ENCODE results near the gene CCNJL.
"Not testable (repeated sequence)": the region's sequence is repeated elsewhere in the genome, so short reads cannot be mapped to it uniquely, and the experiment has no call there.

Gene CCNJL

GRCh38 chr5:160349935-160350303 is 37.6 kb upstream of the CCNJL start:
- H3K27me3 ChIP-seq (ENCODE audit: control insufficient read depth in 1 of 2, insufficient read depth in 2 of 2, low read length in 2 of 2): no peaks in the 10 kb centered on the region
- H3K36me3 ChIP-seq (ENCODE audit: insufficient read depth, low read length): peaks cover 5% of the 10 kb centered on the region
- no peak overlapping the region for H3K4me3 ChIP-seq (ENCODE audit: low read depth in 1 of 2, low read length in 2 of 2)
- H3K9ac ChIP-seq (ENCODE audit: low read length): no peak overlapping the region
- H3K4me1 ChIP-seq (ENCODE audit: insufficient read depth, low read length): no peaks in the 10 kb centered on the region
- no peaks in the 10 kb centered on the region for H3K9me3 ChIP-seq (ENCODE audit: low read length)
- H3K27ac ChIP-seq (ENCODE audit: low read depth, low read length): no peak overlapping the region

- H3K9ac ChIP-seq (ENCODE audit: low read length): no peak overlapping the region
- H3K27me3 ChIP-seq (ENCODE audit: control insufficient read depth in 1 of 2, insufficient read depth in 2 of 2, low read length in 2 of 2): no peaks in the 10 kb centered on the region
- no peaks in the 10 kb centered on the region for H3K9me3 ChIP-seq (ENCODE audit: low read length)
- H3K27ac ChIP-seq (ENCODE audit: low read depth, low read length): no peak overlapping the region
- no peaks in the 10 kb centered on the region for H3K4me1 ChIP-seq (ENCODE audit: insufficient read depth, low read length)
- peaks cover 5% of the 10 kb centered on the region for H3K36me3 ChIP-seq (ENCODE audit: insufficient read depth, low read length)
- no peak overlapping the region for H3K4me3 ChIP-seq (ENCODE audit: low read depth in 1 of 2, low read length in 2 of 2)
Measured at GRCh38 chr5:160349249-160349934, 37.0 kb upstream of the CCNJL start.

GRCh38 chr5:160348080-160348479 is 35.7 kb upstream of the CCNJL start:
- Histone ChIP-seq H3K27ac (ENCODE audit: low read depth, low read length) (no peak overlapping the region), H3K4me1 (ENCODE audit: insufficient read depth, low read length) (no peaks in the 10 kb centered on the region), H3K27me3 (ENCODE audit: control insufficient read depth in 1 of 2, insufficient read depth in 2 of 2, low read length in 2 of 2) (no peaks in the 10 kb centered on the region), H3K4me3 (ENCODE audit: low read depth in 1 of 2, low read length in 2 of 2) (no peak overlapping the region), H3K9ac (ENCODE audit: low read length) (no peak overlapping the region), H3K36me3 (ENCODE audit: insufficient read depth, low read length) (peaks cover 5% of the 10 kb centered on the region), H3K9me3 (ENCODE audit: low read length) (no peaks in the 10 kb centered on the region)

- Histone ChIP-seq H3K4me3 (ENCODE audit: low read depth in 1 of 2, low read length in 2 of 2) (no peak overlapping the region), H3K27me3 (ENCODE audit: control insufficient read depth in 1 of 2, insufficient read depth in 2 of 2, low read length in 2 of 2) (no peaks in the 10 kb centered on the region), H3K9me3 (ENCODE audit: low read length) (no peaks in the 10 kb centered on the region), H3K36me3 (ENCODE audit: insufficient read depth, low read length) (peaks cover 4% of the 10 kb centered on the region), H3K27ac (ENCODE audit: low read depth, low read length) (no peak overlapping the region), H3K9ac (ENCODE audit: low read length) (no peak overlapping the region), H3K4me1 (ENCODE audit: insufficient read depth, low read length) (no peaks in the 10 kb centered on the region)
Measured at GRCh38 chr5:160347448-160347847, 35.1 kb upstream of the CCNJL start.

GRCh38 chr5:160342413-160342941 is 30.1 kb upstream of the CCNJL start:
- Histone ChIP-seq H3K36me3 (ENCODE audit: insufficient read depth, low read length) (no peaks in the 10 kb centered on the region), H3K9me3 (ENCODE audit: low read length) (no peaks in the 10 kb centered on the region), H3K4me3 (ENCODE audit: low read depth in 1 of 2, low read length in 2 of 2) (no peak overlapping the region), H3K9ac (ENCODE audit: low read length) (no peak overlapping the region), H3K27me3 (ENCODE audit: control insufficient read depth in 1 of 2, insufficient read depth in 2 of 2, low read length in 2 of 2) (no peaks in the 10 kb centered on the region), H3K4me1 (ENCODE audit: insufficient read depth, low read length) (no peaks in the 10 kb centered on the region), H3K27ac (ENCODE audit: low read depth, low read length) (no peak overlapping the region)

GRCh38 chr5:160341309-160341870 is 29.0 kb upstream of the CCNJL start:
- Histone ChIP-seq H3K4me1 (ENCODE audit: insufficient read depth, low read length) (no peaks in the 10 kb centered on the region), H3K36me3 (ENCODE audit: insufficient read depth, low read length) (no peaks in the 10 kb centered on the region), H3K9me3 (ENCODE audit: low read length) (no peaks in the 10 kb centered on the region), H3K9ac (ENCODE audit: low read length) (no peak overlapping the region), H3K27ac (ENCODE audit: low read depth, low read length) (no peak overlapping the region), H3K4me3 (ENCODE audit: low read depth in 1 of 2, low read length in 2 of 2) (no peak overlapping the region), H3K27me3 (ENCODE audit: control insufficient read depth in 1 of 2, insufficient read depth in 2 of 2, low read length in 2 of 2) (no peaks in the 10 kb centered on the region)

GRCh38 chr5:160340513-160340912 is 28.1 kb upstream of the CCNJL start:
- not testable (repeated sequence) for H3K36me3 ChIP-seq (ENCODE audit: insufficient read depth, low read length); H3K27me3 ChIP-seq (ENCODE audit: control insufficient read depth in 1 of 2, insufficient read depth in 2 of 2, low read length in 2 of 2); H3K9ac ChIP-seq (ENCODE audit: low read length); H3K4me3 ChIP-seq (ENCODE audit: low read depth in 1 of 2, low read length in 2 of 2); H3K4me1 ChIP-seq (ENCODE audit: insufficient read depth, low read length); H3K9me3 ChIP-seq (ENCODE audit: low read length); H3K27ac ChIP-seq (ENCODE audit: low read depth, low read length)

GRCh38 chr5:160339406-160340130 is 27.2 kb upstream of the CCNJL start:
- Histone ChIP-seq H3K36me3 (ENCODE audit: insufficient read depth, low read length) (no peaks in the 10 kb centered on the region), H3K4me3 (ENCODE audit: low read depth in 1 of 2, low read length in 2 of 2) (no peak overlapping the region), H3K9me3 (ENCODE audit: low read length) (no peaks in the 10 kb centered on the region), H3K27me3 (ENCODE audit: control insufficient read depth in 1 of 2, insufficient read depth in 2 of 2, low read length in 2 of 2) (no peaks in the 10 kb centered on the region), H3K27ac (ENCODE audit: low read depth, low read length) (no peak overlapping the region), H3K9ac (ENCODE audit: low read length) (no peak overlapping the region), H3K4me1 (ENCODE audit: insufficient read depth, low read length) (no peaks in the 10 kb centered on the region)

- not testable (repeated sequence) for H3K4me1 ChIP-seq (ENCODE audit: insufficient read depth, low read length); H3K9me3 ChIP-seq (ENCODE audit: low read length); H3K27ac ChIP-seq (ENCODE audit: low read depth, low read length); H3K36me3 ChIP-seq (ENCODE audit: insufficient read depth, low read length); H3K4me3 ChIP-seq (ENCODE audit: low read depth in 1 of 2, low read length in 2 of 2); H3K9ac ChIP-seq (ENCODE audit: low read length); H3K27me3 ChIP-seq (ENCODE audit: control insufficient read depth in 1 of 2, insufficient read depth in 2 of 2, low read length in 2 of 2)
Measured at GRCh38 chr5:160334716-160335115, 22.4 kb upstream of the CCNJL start.

GRCh38 chr5:160333721-160334120 is 21.4 kb upstream of the CCNJL start:
- Histone ChIP-seq H3K9me3 (ENCODE audit: low read length) (no peaks in the 10 kb centered on the region), H3K9ac (ENCODE audit: low read length) (no peak overlapping the region), H3K27me3 (ENCODE audit: control insufficient read depth in 1 of 2, insufficient read depth in 2 of 2, low read length in 2 of 2) (no peaks in the 10 kb centered on the region), H3K4me1 (ENCODE audit: insufficient read depth, low read length) (no peaks in the 10 kb centered on the region), H3K27ac (ENCODE audit: low read depth, low read length) (no peak overlapping the region), H3K36me3 (ENCODE audit: insufficient read depth, low read length) (no peaks in the 10 kb centered on the region), H3K4me3 (ENCODE audit: low read depth in 1 of 2, low read length in 2 of 2) (no peak overlapping the region)

- Histone ChIP-seq H3K27ac (ENCODE audit: low read depth, low read length) (no peak overlapping the region), H3K4me3 (ENCODE audit: low read depth in 1 of 2, low read length in 2 of 2) (no peak overlapping the region), H3K4me1 (ENCODE audit: insufficient read depth, low read length) (no peaks in the 10 kb centered on the region), H3K27me3 (ENCODE audit: control insufficient read depth in 1 of 2, insufficient read depth in 2 of 2, low read length in 2 of 2) (no peaks in the 10 kb centered on the region), H3K9me3 (ENCODE audit: low read length) (no peaks in the 10 kb centered on the region), H3K36me3 (ENCODE audit: insufficient read depth, low read length) (no peaks in the 10 kb centered on the region), H3K9ac (ENCODE audit: low read length) (no peak overlapping the region)
Measured at GRCh38 chr5:160330212-160330611, 17.8 kb upstream of the CCNJL start.

All from muscle layer of colon (tissue), 2 donors.